HG03378 (cell line): Measurements from ENCODE around the gene LAIR1.
"Not testable (repeated sequence)": the region's sequence is repeated elsewhere in the genome, so short reads cannot be mapped to it uniquely, and the experiment has no call there.

Experiments
- ATAC-seq: cut with Tn5 transposase; IDR thresholded peaks from one replicate; pipeline ENCODE4 v1.9.1; 2021; ENCODE audit warnings: mild to moderate bottlenecking, moderate library complexity; ENCODE audit not compliant: unreplicated experiment

Gene LAIR1

GRCh38 chr19:54345938-54346386 is 18.8 kb downstream of the LAIR1 start:
- no peak for ATAC-seq

DNA sequence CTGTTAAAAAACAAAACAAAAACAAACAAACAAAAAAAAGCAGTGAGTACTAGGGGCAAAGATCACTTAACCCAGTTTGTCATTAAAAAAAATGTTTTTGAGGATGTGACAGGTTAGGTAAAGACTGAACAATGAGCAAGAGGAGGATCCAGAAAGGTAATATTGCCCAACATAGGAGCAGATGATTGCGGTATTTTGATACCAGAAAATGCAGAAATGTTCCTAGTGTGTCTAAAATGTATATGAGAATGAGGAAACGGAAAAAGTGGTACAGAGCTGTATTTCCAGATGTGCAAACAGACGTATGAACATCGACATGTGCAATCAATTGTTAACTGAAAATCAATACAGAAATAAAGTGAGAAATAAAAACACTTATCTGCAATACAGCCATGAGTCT is 20.9 kb downstream of the LAIR1 start:
- ATAC-seq = no peak

- ATAC-seq = no peak
Measured at GRCh38 chr19:54341295-54341694, 23.4 kb downstream of the LAIR1 start.

- no peak for ATAC-seq
Measured at GRCh38 chr19:54339646-54340358, 24.9 kb downstream of the LAIR1 start.

DNA sequence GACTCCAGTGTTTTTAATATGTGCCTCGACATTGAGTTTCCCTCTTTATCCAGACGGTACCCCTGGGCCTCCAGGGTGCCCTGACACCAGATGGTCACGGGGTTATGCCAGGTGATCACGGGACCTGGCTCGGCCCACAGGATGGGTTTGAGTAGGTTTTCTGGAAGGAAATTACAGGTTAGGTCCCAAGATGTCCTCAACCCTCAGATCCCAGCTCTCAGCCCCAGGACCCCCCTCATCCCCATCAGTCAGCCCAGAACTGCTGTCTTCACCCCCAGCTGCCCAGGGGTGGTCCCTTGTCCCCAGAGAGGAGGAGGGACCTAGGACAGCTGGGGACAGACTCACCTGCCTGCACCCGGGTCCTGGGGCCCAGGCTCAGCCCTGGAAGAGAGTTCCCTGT is 26.2 kb downstream of the LAIR1 start:
- no peak for ATAC-seq

DNA sequence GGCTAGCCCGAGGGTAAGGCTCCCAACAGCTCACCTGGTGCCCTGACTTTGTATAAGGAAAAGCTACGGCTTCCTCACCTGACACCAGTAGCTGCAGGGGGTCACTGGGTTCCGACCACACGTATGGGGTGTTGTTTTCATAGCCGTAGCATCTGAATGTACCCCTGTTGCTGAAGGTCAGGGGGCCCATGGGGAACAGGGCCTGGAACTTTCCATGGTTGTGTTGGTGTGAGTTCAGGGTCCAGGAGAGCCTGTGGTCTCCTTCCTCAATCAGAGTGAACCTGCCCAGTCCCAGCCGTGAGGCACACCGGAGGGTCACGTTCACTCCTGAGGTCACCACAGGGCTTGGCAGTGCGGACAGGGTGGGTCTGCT is 26.9 kb downstream of the LAIR1 start:
- no peak for ATAC-seq

GRCh38 chr19:54336893-54337857 is 27.6 kb downstream of the LAIR1 start:
- ATAC-seq = no peak

- no peak for ATAC-seq
Measured at GRCh38 chr19:54335979-54336892, 28.5 kb downstream of the LAIR1 start.

- ATAC-seq = no peak
Measured at GRCh38 chr19:54335164-54335563, 29.6 kb downstream of the LAIR1 start.

- no peak for ATAC-seq
Measured at GRCh38 chr19:54333586-54334298, 31.0 kb downstream of the LAIR1 start.

- no peak for ATAC-seq
Measured at GRCh38 chr19:54332149-54332548, 32.6 kb downstream of the LAIR1 start.

DNA sequence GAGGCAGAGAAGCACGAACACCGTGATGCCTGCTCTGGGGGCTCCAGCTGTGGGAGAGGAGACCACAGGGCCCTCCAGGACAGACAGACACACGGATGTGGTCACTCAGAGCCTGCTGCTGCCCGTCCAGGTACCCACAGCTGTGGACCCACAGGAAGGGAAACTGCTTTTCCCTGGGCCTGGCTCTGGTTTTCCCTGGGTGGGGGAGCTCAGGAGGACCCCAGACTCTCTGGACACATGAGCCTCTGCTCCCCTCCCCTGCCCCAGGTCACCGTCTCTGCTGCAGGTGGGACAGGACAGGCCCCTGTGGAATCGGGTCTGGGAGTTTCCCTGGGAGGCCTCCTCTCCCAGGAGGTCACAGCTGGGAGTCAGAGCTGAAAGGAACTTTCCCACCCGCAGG is 33.1 kb downstream of the LAIR1 start:
- no peak for ATAC-seq

GRCh38 chr19:54329476-54330165 is 35.1 kb downstream of the LAIR1 start:
- ATAC-seq = no peak

DNA sequence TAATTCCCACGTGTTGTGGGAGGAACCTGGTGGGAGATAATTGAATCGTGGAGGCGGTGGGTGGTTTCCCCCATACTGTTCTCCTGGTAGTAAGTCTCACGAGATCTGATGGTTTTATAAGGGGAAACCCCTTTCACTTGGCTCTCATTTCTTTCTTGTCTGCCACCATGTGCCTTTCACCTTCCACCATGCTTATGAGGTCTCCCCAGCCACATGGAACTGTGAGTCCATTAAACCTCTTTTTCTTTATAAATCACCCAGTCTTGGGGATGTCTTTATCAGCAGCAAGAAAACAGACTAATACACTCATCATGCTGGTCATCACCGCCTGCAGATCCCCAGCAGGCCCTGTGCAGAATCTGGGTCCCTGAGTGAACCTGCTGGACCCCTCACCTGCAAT is 36.0 kb downstream of the LAIR1 start:
- ATAC-seq = not testable (repeated sequence)

DNA sequence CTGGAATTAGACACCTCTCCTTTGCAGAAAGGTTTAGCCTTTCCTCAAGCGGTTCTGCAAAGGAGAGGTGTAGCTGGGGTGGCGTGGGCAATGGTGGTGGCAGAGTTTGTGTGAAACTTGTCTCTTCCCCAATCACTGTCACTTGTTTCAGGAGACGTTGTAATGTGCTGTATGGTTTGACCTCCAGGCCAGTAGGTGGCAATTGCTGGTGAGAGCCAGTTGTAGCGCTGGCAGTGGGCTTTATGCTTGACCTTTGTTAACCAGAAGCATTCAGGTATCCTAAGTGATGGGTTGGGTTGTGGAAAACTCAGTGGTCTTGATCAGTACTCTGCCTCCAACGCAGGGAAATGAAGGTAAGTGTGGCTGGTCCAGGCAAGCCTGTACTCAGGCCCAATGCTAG is 39.1 kb downstream of the LAIR1 start:
- no peak for ATAC-seq

DNA sequence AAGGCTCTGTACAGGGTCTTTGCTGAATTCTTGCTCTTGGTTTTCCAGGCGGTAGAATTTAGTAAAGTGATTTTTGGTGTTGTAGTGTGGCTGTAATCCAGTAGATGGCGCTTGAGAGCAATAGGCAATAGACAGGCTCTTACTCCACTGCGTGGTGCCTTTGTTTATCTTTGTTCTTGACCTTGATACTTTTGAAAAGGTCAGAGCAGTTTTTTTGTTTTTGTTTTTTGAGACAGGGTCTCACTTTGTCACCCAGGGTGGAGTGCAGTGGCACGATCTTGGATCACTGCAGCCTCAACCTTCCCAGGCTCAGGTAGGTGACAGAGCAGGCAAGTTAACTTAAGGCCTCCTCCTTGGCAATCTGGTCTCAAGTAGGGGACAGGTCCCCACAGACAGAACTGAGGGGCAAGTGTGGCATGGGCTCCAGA is 39.5 kb downstream of the LAIR1 start:
- ATAC-seq = no peak

DNA sequence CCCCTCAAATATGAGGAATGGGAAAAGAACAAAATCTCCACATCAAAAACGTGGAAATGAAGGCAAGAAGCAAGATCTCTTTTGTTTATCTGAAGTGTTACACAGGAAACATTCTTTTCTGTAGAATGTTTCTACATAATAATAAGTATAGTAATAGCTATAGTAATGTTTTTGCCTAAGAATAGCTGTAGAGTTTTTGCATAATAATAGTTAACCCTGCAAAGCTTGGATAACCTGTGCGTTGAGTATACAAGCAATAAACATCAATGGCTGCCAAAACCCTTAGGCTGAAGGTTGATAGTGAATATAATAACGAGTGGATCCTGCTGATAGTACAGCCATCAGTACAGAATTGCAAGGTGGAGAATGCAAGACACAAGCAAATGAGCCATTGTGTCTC is 40.7 kb downstream of the LAIR1 start:
- no peak for ATAC-seq

- ATAC-seq = not testable (repeated sequence)
Measured at GRCh38 chr19:54322934-54323333, 41.8 kb downstream of the LAIR1 start.

DNA sequence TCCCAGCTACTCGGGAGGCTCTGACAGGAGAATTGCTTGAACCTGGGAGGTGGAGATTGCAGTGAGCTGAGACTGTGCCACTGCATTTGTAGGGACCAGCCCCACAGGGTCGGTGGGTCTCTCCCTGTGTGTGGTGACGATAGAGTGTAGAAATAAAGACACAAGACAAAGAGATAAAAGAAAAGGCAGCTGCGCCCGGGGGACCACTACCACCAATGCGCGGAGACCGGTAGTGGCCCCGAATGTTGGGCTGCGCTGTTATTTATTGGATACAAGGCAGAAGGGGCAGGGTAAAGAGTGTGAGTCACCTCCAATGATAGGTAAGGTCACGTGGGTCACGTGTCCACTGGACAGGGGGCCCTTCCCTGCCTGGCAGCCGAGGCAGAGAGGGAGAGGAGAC is 42.4 kb downstream of the LAIR1 start:
- ATAC-seq = not testable (repeated sequence)
